HEK293T (cell line): ENCODE measurements around the gene GRM4.

Experiments
- FOXK2 ChIP-seq: fragments of 450-650 bp; IDR thresholded peaks from 2 replicates; pipeline ENCODE4 v1.6.1; 2016; ENCODE audit warnings: mild to moderate bottlenecking
- FOXM1 ChIP-seq: fragments of 450-650 bp; IDR thresholded peaks from 2 replicates; pipeline ENCODE4 v1.6.1; 2017; ENCODE audit warnings: mild to moderate bottlenecking, borderline replicate concordance
- L3MBTL2 ChIP-seq: fragments of 450-650 bp; conservative IDR thresholded peaks from 2 replicates; pipeline ENCODE4 v1.6.1; 2016; ENCODE audit warnings: mild to moderate bottlenecking
- SP1 ChIP-seq: fragments of 450-650 bp; IDR thresholded peaks from 2 replicates; pipeline ENCODE4 v1.6.1; 2017

- no peak for TF ChIP-seq FOXM1
- no peak for TF ChIP-seq L3MBTL2
- no peak for TF ChIP-seq FOXK2
- TF ChIP-seq SP1, result no peak
These were observed 74.6 kb downstream of the GRM4 start for GRCh38 chr6:34071136-34071883.
